Right atrium auricular region (tissue), 2 donors: ENCODE results near the gene NPPB. TPM values are rescaled to one million over a fixed set of nuclear protein-coding genes. Genes with fewer than 3 reads are reported as not detected.

Experiments
- DNase-seq: peaks from one replicate; pipeline ENCODE4 v3.0.0-alpha.2; 2019; ENCODE audit warnings: low spot score
- H3K27ac ChIP-seq, 2 donors: fragments of 200-600 bp; sonication (generic); 1 replicate in 1 of 2; 2 replicates in 1 of 2; pipeline ENCODE4 v1.5.1; 2016 to 2019
- H3K27me3 ChIP-seq, 2 donors: fragments of 200-600 bp; sonication (generic); one replicate each; pipeline versions ENCODE4 v1.5.1 to v1.6.0; 2017 to 2019
- H3K36me3 ChIP-seq: fragments of 200-600 bp; sonication (generic); one replicate; pipeline ENCODE4 v1.5.1; 2016
- H3K4me1 ChIP-seq, 2 donors: fragments of 200-600 bp; sonication (generic); one replicate each; pipeline versions ENCODE4 v1.5.1 to v1.6.0; 2017 to 2019
- H3K4me3 ChIP-seq, 2 donors: fragments of 200-600 bp; sonication (generic); 1 replicate in 1 of 2; 2 replicates in 1 of 2; pipeline ENCODE4 v1.5.1; 2017 to 2019; ENCODE audit warnings: mild to moderate bottlenecking in 1 of 2, moderate library complexity in 1 of 2
- H3K9me3 ChIP-seq, 2 donors: fragments of 200-600 bp; sonication (generic); one replicate each; pipeline ENCODE4 v1.5.1; 2019
- CTCF ChIP-seq, 2 donors: fragments of 200-600 bp; sonication (generic); IDR thresholded peaks; one replicate each; pipeline ENCODE4 v1.5.1; 2019; ENCODE audit warnings: antibody characterized with exemption in 2 of 2
- total RNA-seq, 2 donors: library from RNA; depleted of rRNA; stranded (reverse); fragments of >200 nt; gene quantifications; one replicate each; pipeline ENCODE4 v1.1.0, GENCODE V29; 2016

NPPB gene
- total RNA-seq, 2 donors from 2014 or later, result 1,081 to 10,488 TPM

- H3K36me3 ChIP-seq, result no peaks in the 10 kb centered on the region
- peaks cover 0 to 19% of the 10 kb centered on the region in 2 donors for H3K4me1 ChIP-seq
- no peaks in the 10 kb centered on the region for H3K27me3 ChIP-seq
- no peaks in the 10 kb centered on the region for H3K9me3 ChIP-seq
- no peak overlapping the region for H3K27ac ChIP-seq
- H3K4me3 ChIP-seq, result no peak overlapping the region
- DNase-seq, result no peak
- no peak for TF ChIP-seq CTCF (IDR thresholded peaks at IDR 0.05)
These were observed 10.4 kb upstream of the NPPB start for GRCh38 chr1:11869104-11869503.

GRCh38 chr1:11868331-11868980 is 9.7 kb upstream of the NPPB start:
- no peak for DNase-seq
- H3K9me3 ChIP-seq, result no peaks in the 10 kb centered on the region
- peaks cover 0 to 14% of the 10 kb centered on the region in 2 donors for H3K4me1 ChIP-seq
- no peaks in the 10 kb centered on the region for H3K27me3 ChIP-seq
- H3K27ac ChIP-seq, result no peak overlapping the region
- no peaks in the 10 kb centered on the region for H3K36me3 ChIP-seq
- H3K4me3 ChIP-seq, result no peak overlapping the region
- TF ChIP-seq CTCF (IDR thresholded peaks at IDR 0.05), result no peak

- no peaks in the 10 kb centered on the region for H3K9me3 ChIP-seq
- DNase-seq, result no peak
- H3K27ac ChIP-seq, result no peak overlapping the region
- no peak overlapping the region for H3K4me3 ChIP-seq
- TF ChIP-seq CTCF (IDR thresholded peaks at IDR 0.05), result no peak
- peaks cover 0 to 4% of the 10 kb centered on the region in 2 donors for H3K27me3 ChIP-seq
- H3K36me3 ChIP-seq, result peaks cover 7% of the 10 kb centered on the region
- H3K4me1 ChIP-seq, result peaks cover 0 to 8% of the 10 kb centered on the region in 2 donors
These were observed 4.1 kb upstream of the NPPB start for GRCh38 chr1:11862890-11863289.

GRCh38 chr1:11860587-11860986 is 1.8 kb upstream of the NPPB start:
- Histone ChIP-seq H3K9me3 (no peaks in the 10 kb centered on the region), H3K27ac (peak overlapping the region in 1 of 2 donors; percentile 94), H3K4me3 (no peak overlapping the region), H3K36me3 (peaks cover 19% of the 10 kb centered on the region), H3K27me3 (peaks cover 0 to 4% of the 10 kb centered on the region in 2 donors), H3K4me1 (peaks cover 0 to 8% of the 10 kb centered on the region in 2 donors)
- no peak for DNase-seq
- TF ChIP-seq CTCF (IDR thresholded peaks at IDR 0.05), result no peak

DNA sequence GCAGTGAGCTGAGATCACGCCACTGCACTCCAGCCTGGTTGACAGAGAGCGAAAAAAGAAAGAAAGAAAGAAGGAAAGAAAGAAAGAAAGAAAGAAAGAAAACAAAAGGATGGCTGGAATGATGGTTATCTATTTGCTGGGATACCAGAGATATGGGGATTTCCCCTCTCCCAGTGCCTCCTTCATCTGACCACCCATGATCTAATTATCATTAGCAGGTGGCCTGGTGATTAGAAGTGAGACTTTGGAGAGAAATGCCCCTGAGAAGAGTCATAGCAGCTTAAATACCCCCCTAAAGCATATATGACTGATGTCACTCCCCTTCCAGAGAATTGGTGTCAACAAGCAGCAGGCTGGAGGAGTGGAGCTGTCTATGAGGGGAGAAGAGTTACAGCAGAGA is 1.3 kb upstream of the NPPB start:
- Histone ChIP-seq H3K4me1 (peaks cover 0 to 8% of the 10 kb centered on the region in 2 donors), H3K27ac (peak overlapping the region in 1 of 2 donors; percentile 94), H3K4me3 (no peak overlapping the region), H3K9me3 (no peaks in the 10 kb centered on the region), H3K27me3 (peaks cover 0 to 4% of the 10 kb centered on the region in 2 donors), H3K36me3 (peaks cover 19% of the 10 kb centered on the region)
- no peak for DNase-seq
- TF ChIP-seq CTCF (IDR thresholded peaks at IDR 0.05), result no peak
